Left renal pelvis (tissue), 4 donors: ENCODE data around the gene RHOJ. TPM values are rescaled to one million over a fixed set of nuclear protein-coding genes. Genes with fewer than 3 reads are reported as not detected.
A peak's percentile ranks its signal among the peaks of the same experiment; 100 is the strongest.
"Not testable (repeated sequence)": the region's sequence is repeated elsewhere in the genome, so short reads cannot be mapped to it uniquely, and the experiment has no call there.

Experiments used
- DNase-seq, 4 donors: peaks; one replicate each; pipeline ENCODE4 v3.0.0-alpha.2; 2013; ENCODE audit warnings: low read depth in 4 of 4, low spot score in 3 of 4
- polyA plus RNA-seq, 4 donors: library from polyadenylated mRNA; unstranded; fragments of 120-200 nt; gene quantifications; one replicate each; pipeline ENCODE4 v1.2.1, GENCODE V29; 2013; ENCODE audit not compliant: insufficient read length in 4 of 4

The RHOJ gene
- polyA plus RNA-seq, 4 donors = 19.5 to 25.0 (median 20.5) TPM

GRCh38 chr14:63262446-63262845, 58.2 kb downstream of the RHOJ start:
- no peak for DNase-seq

GRCh38 chr14:63266106-63266505, 61.9 kb downstream of the RHOJ start:
- DNase-seq = no peak

GRCh38 chr14:63267171-63267570, 62.9 kb downstream of the RHOJ start:
- no peak for DNase-seq

GRCh38 chr14:63268771-63269170, 64.5 kb downstream of the RHOJ start:
- no peak for DNase-seq

DNA sequence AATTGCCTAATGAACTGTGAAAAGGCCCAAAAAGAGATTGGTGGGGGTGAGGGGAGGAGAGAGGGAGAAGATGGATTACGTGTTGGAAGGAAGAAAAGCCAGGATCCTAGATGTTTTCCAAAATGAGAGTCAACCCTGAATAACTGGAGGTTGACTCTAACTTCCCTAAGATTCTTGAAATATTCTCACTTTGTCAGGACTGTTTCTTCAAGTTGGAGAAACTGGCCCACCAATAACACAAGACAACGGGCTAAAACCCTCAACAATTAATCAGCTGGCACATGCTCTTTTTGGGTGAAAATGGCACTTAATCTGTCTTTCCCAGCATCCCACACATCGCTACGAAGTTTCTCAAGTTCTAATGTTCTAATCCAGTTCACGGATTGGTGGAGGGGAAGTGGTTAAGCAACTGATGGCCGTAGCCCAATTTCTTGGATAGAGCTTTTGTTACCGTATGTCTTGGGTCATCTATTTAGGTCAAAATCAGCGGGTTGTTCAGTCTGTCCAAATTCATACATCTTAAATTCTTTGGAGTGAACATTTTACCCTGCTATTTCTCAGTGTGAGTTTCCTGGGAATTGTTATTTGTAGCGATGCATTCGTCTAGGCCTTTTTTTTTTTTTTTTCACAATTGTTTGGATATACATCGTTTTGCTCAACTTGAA, 65.5 kb downstream of the RHOJ start:
- no peak for DNase-seq

DNA sequence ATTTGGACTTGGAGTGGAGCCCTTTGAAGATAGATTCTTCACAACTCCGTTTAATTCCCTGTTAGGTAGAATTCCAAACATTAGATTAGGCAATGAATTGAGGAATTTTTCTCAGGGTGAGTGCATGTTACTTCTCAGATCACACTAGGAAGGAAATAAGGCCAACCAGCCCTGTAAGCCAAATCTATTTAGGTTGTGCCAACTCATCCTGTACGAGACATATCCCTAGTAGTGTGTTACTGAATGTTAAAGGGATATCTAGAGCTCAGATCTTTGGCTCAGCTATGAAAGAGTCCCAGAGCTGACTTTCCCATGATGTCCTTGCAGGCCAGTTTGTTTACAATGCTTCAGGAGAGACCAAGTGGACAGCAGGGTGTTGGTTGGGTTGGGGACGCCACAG, 68.9 kb downstream of the RHOJ start:
- no peak for DNase-seq

GRCh38 chr14:63273717-63274655, 69.7 kb downstream of the RHOJ start:
- no peak for DNase-seq

DNA sequence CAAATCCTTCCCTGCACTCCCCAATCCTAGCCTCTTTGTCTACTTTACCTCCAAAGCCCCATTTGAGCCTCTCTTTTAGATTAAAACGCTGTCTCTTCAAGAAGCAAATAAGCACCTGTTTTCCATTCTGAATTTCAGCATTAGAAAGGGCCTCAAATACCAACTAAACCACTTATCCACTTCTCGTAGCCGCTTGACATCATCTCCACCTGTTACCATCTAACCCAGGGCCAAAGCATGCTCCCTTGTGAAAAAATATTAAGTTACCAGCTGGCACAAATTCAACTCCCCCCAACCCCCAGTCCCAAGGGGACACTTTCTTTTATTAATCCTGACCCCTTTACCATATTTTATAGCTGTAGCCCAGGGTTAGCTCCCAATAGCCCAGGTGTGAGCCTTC, 71.4 kb downstream of the RHOJ start:
- DNase-seq = no peak

- no peak for DNase-seq
Measured at GRCh38 chr14:63276016-63276415, 71.8 kb downstream of the RHOJ start.

- peak; percentile 4 to 19 (median 16) for DNase-seq
Measured at GRCh38 chr14:63276492-63277342, 72.5 kb downstream of the RHOJ start.

- no peak for DNase-seq
Measured at GRCh38 chr14:63277591-63278183, 73.4 kb downstream of the RHOJ start.

DNA sequence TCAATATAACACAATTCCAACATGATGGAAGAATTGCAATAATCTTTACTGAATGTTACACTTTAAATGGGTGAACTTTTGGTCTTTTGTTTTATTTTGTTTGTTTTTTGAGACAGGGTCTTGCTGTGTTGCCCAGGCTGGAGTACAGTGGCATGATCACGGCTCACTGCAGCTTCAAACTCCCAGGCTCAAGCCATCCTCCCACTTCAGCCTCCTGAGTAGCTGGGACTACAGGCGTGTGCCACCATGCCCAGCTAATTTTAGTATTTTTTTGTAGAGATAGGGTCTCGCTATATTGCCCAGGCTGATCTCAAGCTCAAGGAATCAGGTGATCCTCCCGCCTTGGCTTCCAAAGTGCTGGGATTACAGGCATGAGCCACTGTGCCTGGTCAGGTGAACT, 75.7 kb downstream of the RHOJ start:
- DNase-seq = not testable (repeated sequence)

DNA sequence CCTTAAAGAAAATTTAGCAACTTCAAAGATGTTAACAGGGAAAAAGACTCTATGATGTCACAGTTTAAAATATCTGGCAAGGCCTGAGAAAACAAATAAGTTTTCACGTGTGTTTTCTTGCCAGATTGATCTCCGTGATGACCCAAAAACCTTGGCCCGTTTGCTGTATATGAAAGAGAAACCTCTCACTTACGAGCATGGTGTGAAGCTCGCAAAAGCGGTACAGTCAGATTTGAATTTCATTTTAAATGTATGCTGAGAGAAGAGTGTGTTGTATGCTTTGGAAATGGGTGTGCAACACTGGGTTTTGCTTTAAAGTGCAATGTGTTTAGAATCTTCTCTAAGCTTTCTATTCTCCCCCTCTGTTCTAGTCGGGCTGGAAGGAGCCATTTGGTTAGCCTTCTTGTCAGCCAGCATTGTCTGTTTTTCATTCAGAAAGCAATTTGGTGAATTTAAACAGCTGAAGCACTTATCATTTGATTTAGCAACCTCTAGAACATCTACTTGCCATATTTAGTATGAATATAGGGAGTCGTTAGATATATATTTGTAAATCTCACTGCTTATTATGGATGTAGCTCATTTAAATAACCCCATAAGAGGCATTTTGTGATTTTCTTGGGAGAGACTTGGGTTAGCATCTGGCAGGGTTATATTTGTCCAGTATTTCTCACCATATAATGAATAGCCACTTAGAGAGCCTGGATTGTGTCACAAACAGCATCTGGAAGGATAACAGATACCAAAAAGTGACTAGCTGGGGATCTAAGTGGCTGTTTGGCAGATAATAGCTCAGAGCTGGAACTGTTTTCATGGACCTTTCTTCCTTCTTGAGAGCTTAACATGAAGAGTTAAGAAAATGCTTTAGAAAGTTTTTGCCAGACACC, 79.0 kb downstream of the RHOJ start:
- no peak for DNase-seq

- DNase-seq = no peak
Measured at GRCh38 chr14:63283884-63284248, 79.6 kb downstream of the RHOJ start.

GRCh38 chr14:63286071-63286470, 81.8 kb downstream of the RHOJ start:
- no peak for DNase-seq

GRCh38 chr14:63287666-63288483, 83.6 kb downstream of the RHOJ start:
- no peak for DNase-seq

DNA sequence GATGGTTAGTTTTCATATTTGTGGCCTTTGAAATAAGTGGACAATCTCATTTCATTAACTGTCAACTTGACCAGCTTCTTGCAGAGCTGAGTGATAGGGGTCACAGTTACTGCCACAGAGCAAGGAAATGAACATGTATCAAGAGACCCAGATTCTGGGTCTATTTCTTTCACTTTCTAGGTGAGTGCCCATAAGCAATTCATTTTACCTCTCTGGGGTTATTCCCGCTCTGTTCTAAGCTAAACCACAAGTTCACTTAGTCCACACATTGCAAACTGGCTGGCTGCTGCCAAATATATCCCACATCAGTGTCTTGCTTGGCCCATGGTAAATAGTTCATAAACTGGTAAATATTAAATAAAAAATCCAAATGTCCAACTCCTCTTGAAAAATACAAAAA, 84.6 kb downstream of the RHOJ start:
- no peak for DNase-seq

GRCh38 chr14:63290741-63291430, 86.6 kb downstream of the RHOJ start:
- DNase-seq = no peak
